B cell (primary cell): ENCODE measurements around the gene CACNA1A. TPM values are rescaled to one million over a fixed set of nuclear protein-coding genes. Genes with fewer than 3 reads are reported as not detected.

Experiments used
- ATAC-seq: fragments of 200-7000 bp; cut with Tn5 transposase; one replicate; pipeline ENCODE4 v1.10.0; 2021; ENCODE audit warnings: low read depth, mild to moderate bottlenecking, moderate number of reproducible peaks, moderate library complexity
- CTCF ChIA-PET: fragments of 350-600 bp; sonication (Branson Sonifier 250); formaldehyde crosslinking; loops from one replicate; lab custom pipeline; 2021; ENCODE audit warnings: antibody characterized with exemption, inconsistent platforms; lab: Charles Lee
- POLR2A ChIA-PET: fragments of 350-600 bp; sonication (Branson Sonifier 250); formaldehyde crosslinking; loops from one replicate; lab custom pipeline; 2021; ENCODE audit warnings: antibody characterized with exemption; lab: Charles Lee
- DNase-seq: peaks from one replicate; pipeline ENCODE4 v3.0.0; 2013
- H2AFZ ChIP-seq: 2 replicates; pipeline ENCODE4 v1.6.1; 2012; ENCODE audit warnings: mild to moderate bottlenecking, low read depth, low read length; ENCODE audit not compliant: insufficient read depth, poor library complexity, severe bottlenecking
- H3K27ac ChIP-seq, 2 donors: 1 replicate in 1 of 2; 2 replicates in 1 of 2; pipeline ENCODE4 v1.5.1; 2012 to 2013; ENCODE audit warnings: low read length in 2 of 2, mild to moderate bottlenecking in 2 of 2, moderate library complexity in 1 of 2
- H3K27me3 ChIP-seq, 4 experiments: fragments of 200-600 bp in 1 of 4; sonication (generic) in 1 of 4; replicated peaks in 1 of 4; 1 replicate in 2 of 4; 2 replicates in 2 of 4; pipeline versions ENCODE4 v1.6.1 to v1.7.0; 2013 to 2016; ENCODE audit warnings: low read length in 3 of 4, mild to moderate bottlenecking in 2 of 4, mixed read lengths in 1 of 4, moderate library complexity in 1 of 4; ENCODE audit not compliant: insufficient read depth in 4 of 4, control insufficient read depth in 3 of 4; ENCODE audit errors: control extremely low read depth in 1 of 4
- H3K36me3 ChIP-seq, 2 experiments: replicated peaks in 1 of 2; 1 replicate in 1 of 2; 2 replicates in 1 of 2; pipeline versions ENCODE4 v1.6.1 to v1.7.1; 2013; ENCODE audit warnings: low read length in 1 of 2; ENCODE audit not compliant: insufficient read depth in 2 of 2, control insufficient read depth in 1 of 2; ENCODE audit errors: control extremely low read depth in 1 of 2, extremely low read depth in 1 of 2
- H3K4me1 ChIP-seq, 2 donors: fragments of 200-600 bp in 1 of 2; sonication (generic) in 1 of 2; 1 replicate in 1 of 2; 2 replicates in 1 of 2; pipeline versions ENCODE4 v1.5.1 to v1.6.1; 2013 to 2017; ENCODE audit warnings: low read length in 2 of 2; ENCODE audit not compliant: control insufficient read depth in 2 of 2, insufficient read depth in 2 of 2
- H3K4me2 ChIP-seq: replicated peaks from 2 replicates; pipeline ENCODE3; 2012; ENCODE audit warnings: mild to moderate bottlenecking, low read depth, low read length; ENCODE audit not compliant: poor library complexity, severe bottlenecking
- H3K4me3 ChIP-seq, 5 experiments: fragments of 200-600 bp in 1 of 5; sonication (generic) in 1 of 5; 1 replicate in 3 of 5; 2 replicates in 2 of 5; pipeline versions ENCODE4 v1.5.1 to v1.7.0; 2011 to 2016; ENCODE audit warnings: low read length in 4 of 5, mild to moderate bottlenecking in 4 of 5, low read depth in 2 of 5, control low read depth in 1 of 5, moderate library complexity in 1 of 5; ENCODE audit not compliant: insufficient read depth in 1 of 5; ENCODE audit errors: control extremely low read depth in 1 of 5, extremely low read depth in 1 of 5
- H3K79me2 ChIP-seq: fragments of 200-600 bp; sonication (generic); one replicate; pipeline ENCODE4 v1.6.0; 2016; ENCODE audit warnings: low read length; ENCODE audit not compliant: control insufficient read depth, insufficient read depth
- H3K9ac ChIP-seq: fragments of 200-600 bp; sonication (generic); 2 replicates; pipeline ENCODE4 v1.6.1; 2017; ENCODE audit warnings: mild to moderate bottlenecking, low read length, moderate library complexity
- H3K9me3 ChIP-seq, 3 donors: one replicate each; pipeline versions ENCODE4 v1.6.1 to v1.7.1; 2013; ENCODE audit warnings: low read length in 2 of 3; ENCODE audit not compliant: control insufficient read depth in 2 of 3, insufficient read depth in 1 of 3; ENCODE audit errors: control extremely low read depth in 1 of 3
- H4K20me1 ChIP-seq: 2 replicates; pipeline ENCODE4 v1.6.0; 2012; ENCODE audit warnings: mild to moderate bottlenecking, low read length; ENCODE audit not compliant: insufficient read depth, control insufficient read depth, poor library complexity, severe bottlenecking
- H3K27ac Mint-ChIP-seq: one replicate; pipeline ENCODE4 v1.8.0; 2021; ENCODE audit warnings: mixed read lengths
- H3K27me3 Mint-ChIP-seq: one replicate; pipeline ENCODE4 v1.8.0; 2021; ENCODE audit warnings: mixed read lengths
- H3K4me1 Mint-ChIP-seq: one replicate; pipeline ENCODE4 v1.8.0; 2021; ENCODE audit warnings: mixed read lengths
- H3K4me3 Mint-ChIP-seq: one replicate; pipeline ENCODE4 v1.8.0; 2021; ENCODE audit warnings: mixed read lengths
- H3K9me3 Mint-ChIP-seq: one replicate; pipeline ENCODE4 v1.8.0; 2022; ENCODE audit warnings: mixed read lengths; ENCODE audit not compliant: insufficient read depth
- EZH2 ChIP-seq: IDR thresholded peaks from 2 replicates; pipeline ENCODE4 v1.6.1; 2012; ENCODE audit warnings: borderline replicate concordance, low read depth, mild to moderate bottlenecking, moderate library complexity, low read length; ENCODE audit not compliant: insufficient read depth, poor library complexity, severe bottlenecking
- WGBS: methylation state at CpG from one replicate; pipeline ENCODE4 v1.1.5; 2013; ENCODE audit warnings: missing lambda C conversion rate; ENCODE audit not compliant: insufficient coverage; 5-methylcytosine and 5-hydroxymethylcytosine counted together
- intact Hi-C: fragments of 100-400 bp; cut with micrococcal nuclease; formaldehyde crosslinking; loops from one replicate; pipeline ENCODE4 v1.10.0; 2022
- polyA plus RNA-seq: library from polyadenylated mRNA; depleted of rRNA; stranded (reverse); fragments of >200 nt; gene quantifications from 2 replicates; pipeline ENCODE4 v1.2.3, GENCODE V29; 2012
- total RNA-seq, 2 donors: library from RNA; stranded (reverse); fragments of 120-200 nt in 1 of 2; gene quantifications; 1 replicate in 1 of 2; 2 replicates in 1 of 2; pipeline versions ENCODE4 v1.2.3 to v1.2.4, GENCODE V29; 2013 to 2022
- TF ChIP-seq, protein P1 (sequence below): fragments of 200-600 bp; IDR thresholded peaks from one replicate; pipeline ENCODE4 v1.8.0; 2022; ENCODE audit warnings: antibody characterized with exemption, mild to moderate bottlenecking

The CACNA1A gene
- total and polyA plus RNA-seq, 2 donors (not counting 1 experiment from before 2014, with no cell fraction given) = 1.2 to 1.3 TPM

DNA sequence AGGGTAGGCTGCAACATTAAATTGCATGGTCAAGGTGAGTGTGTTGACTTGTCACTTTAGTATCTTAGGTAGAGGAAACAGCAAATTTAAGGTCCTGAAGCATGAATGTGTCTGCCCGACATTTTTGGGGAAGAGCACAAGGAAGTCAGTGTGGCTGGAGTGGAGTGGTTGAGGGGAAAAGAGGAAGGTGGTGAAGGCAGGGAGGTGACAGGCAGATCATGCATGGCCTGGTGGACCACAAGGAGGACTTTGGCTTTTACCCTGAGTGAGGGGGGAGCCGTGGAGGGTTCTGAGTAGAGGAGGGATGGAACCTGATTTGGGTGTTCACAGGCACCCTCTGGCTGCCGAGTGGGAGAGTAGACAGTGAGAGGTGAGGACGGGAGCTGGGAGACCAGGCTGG lies 188.1 kb downstream of the CACNA1A start:
- ChIA-PET CTCF (no interaction called here), POLR2A (no interaction called here)
- H3K27ac ChIP-seq = no peak overlapping the region
- peaks cover 54% of the 10 kb centered on the region for H3K27me3 Mint-ChIP-seq
- no peak overlapping the region for H3K4me3 Mint-ChIP-seq
- no peak overlapping the region for H3K27ac Mint-ChIP-seq
- no peaks in the 10 kb centered on the region for H3K4me1 Mint-ChIP-seq
- WGBS = 48% methylated on average over 3 of the region's 4 CpGs
- no peak overlapping the region for H3K4me2 ChIP-seq
- H3K9me3 ChIP-seq = peaks cover 0 to 26% (median 5%) of the 10 kb centered on the region in 3 donors
- intact Hi-C loops = no loop called here
- H3K9me3 Mint-ChIP-seq = peaks cover 7% of the 10 kb centered on the region
- DNase-seq = no peak
- peaks cover 0 to 6% (median 3%) of the 10 kb centered on the region in 4 experiments for H3K27me3 ChIP-seq
- no peak for ATAC-seq
- no peaks in the 10 kb centered on the region for H4K20me1 ChIP-seq
- no peaks in the 10 kb centered on the region for H3K79me2 ChIP-seq
- H3K9ac ChIP-seq = no peak overlapping the region
- H3K4me3 ChIP-seq = no peak overlapping the region
- H3K36me3 ChIP-seq = no peaks in the 10 kb centered on the region
- no peaks in the 10 kb centered on the region for H3K4me1 ChIP-seq
- H2AFZ ChIP-seq = no peak overlapping the region
- no peak for TF ChIP-seq EZH2
- TF ChIP-seq, protein P1, sequence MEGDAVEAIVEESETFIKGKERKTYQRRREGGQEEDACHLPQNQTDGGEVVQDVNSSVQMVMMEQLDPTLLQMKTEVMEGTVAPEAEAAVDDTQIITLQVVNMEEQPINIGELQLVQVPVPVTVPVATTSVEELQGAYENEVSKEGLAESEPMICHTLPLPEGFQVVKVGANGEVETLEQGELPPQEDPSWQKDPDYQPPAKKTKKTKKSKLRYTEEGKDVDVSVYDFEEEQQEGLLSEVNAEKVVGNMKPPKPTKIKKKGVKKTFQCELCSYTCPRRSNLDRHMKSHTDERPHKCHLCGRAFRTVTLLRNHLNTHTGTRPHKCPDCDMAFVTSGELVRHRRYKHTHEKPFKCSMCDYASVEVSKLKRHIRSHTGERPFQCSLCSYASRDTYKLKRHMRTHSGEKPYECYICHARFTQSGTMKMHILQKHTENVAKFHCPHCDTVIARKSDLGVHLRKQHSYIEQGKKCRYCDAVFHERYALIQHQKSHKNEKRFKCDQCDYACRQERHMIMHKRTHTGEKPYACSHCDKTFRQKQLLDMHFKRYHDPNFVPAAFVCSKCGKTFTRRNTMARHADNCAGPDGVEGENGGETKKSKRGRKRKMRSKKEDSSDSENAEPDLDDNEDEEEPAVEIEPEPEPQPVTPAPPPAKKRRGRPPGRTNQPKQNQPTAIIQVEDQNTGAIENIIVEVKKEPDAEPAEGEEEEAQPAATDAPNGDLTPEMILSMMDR = no peak

DNA sequence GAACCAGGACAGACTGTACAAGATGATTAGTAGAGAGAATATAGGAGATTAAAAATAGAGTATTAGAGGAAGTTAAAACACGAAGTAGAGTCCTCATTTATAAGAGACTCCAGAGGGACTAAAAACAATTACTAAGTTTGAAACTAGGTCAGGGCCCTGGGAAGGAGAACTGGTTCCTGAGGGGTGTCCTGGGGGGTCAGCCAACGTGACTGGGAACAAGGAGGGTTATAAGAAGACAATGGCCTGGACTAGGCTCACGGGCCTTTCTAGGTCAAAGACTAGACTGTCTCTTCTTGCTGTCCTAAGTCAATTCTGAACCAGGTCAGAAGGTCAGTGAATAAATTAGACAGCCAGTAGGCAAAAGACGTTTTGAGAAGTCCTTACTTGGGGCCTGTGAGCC lies 190.8 kb downstream of the CACNA1A start:
- H2AFZ ChIP-seq = no peak overlapping the region
- DNase-seq = no peak
- 100% methylated on average over 1 of the region's 4 CpGs for WGBS
- intact Hi-C loops = no loop called here
- no peak for ATAC-seq
- no peak overlapping the region for H3K27ac ChIP-seq
- TF ChIP-seq, protein P1 = no peak
- no peak for TF ChIP-seq EZH2
- H3K4me1 Mint-ChIP-seq = no peaks in the 10 kb centered on the region
- H3K4me2 ChIP-seq = no peak overlapping the region
- H3K27ac Mint-ChIP-seq = no peak overlapping the region
- no peak overlapping the region for H3K4me3 Mint-ChIP-seq
- H3K27me3 Mint-ChIP-seq = peaks cover 44% of the 10 kb centered on the region
- H3K4me3 ChIP-seq = no peak overlapping the region
- no peaks in the 10 kb centered on the region for H4K20me1 ChIP-seq
- POLR2A ChIA-PET = no interaction called here
- no peaks in the 10 kb centered on the region for H3K36me3 ChIP-seq
- peaks cover 0 to 13% (median 2%) of the 10 kb centered on the region in 3 donors for H3K9me3 ChIP-seq
- CTCF ChIA-PET = no interaction called here
- H3K4me1 ChIP-seq = no peaks in the 10 kb centered on the region
- no peaks in the 10 kb centered on the region for H3K79me2 ChIP-seq
- H3K9ac ChIP-seq = no peak overlapping the region
- H3K9me3 Mint-ChIP-seq = no peaks in the 10 kb centered on the region
- H3K27me3 ChIP-seq = peaks cover 0 to 6% (median 1%) of the 10 kb centered on the region in 4 experiments
